Measurements from ENCODE around the gene CEP170.
"Not testable (repeated sequence)": the region's sequence is repeated elsewhere in the genome, so short reads cannot be mapped to it uniquely, and the experiment has no call there.

The CEP170 gene

DNA sequence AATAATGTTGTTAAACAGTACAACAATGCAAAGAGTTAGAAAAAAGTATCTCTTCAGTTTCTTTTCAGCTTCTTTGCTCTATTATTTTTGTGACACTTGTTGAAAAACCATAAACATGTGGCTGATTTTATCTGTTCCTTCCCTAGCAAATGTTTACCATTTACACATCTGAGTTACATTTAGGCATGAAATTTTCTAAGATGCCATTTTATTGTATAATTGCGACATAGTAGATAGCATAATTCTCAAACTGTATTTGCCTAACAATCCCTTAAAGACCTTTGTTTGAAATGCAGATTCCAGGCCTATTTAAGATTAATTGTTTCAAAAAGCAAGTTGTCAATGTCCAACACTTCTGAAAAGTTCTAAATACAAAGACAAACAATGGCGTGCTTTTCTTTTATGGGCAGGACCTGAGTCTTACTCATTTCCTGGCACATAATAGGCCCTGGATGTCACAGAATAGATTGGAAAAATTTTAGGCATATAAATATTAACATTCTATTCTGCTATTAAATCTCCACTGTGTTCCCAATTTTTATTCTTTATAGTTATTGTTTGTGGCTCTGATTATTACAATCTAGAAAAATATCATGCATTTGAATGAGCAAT, 81.2 kb downstream of the CEP170 start:
- not testable (repeated sequence) for DNase-seq

DNA sequence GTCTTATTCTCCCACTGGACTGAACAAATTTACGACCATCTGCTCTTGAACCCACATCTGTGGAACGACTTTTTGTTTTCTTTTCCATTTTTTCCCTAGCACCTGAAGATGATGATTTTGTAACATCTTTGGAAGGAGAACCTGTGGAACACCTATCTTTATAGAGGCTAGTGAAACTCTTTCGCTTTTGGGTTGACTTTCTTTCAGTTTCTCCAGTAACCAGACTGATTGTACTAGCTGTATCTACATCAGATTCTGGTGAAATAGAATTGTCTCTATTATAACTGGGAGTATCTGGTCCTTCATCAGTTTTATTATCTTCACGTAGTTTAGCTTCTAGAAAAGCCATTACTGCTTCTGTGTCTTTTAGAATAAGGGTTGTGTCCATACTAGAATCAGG, 90.2 kb downstream of the CEP170 start:
- not testable (repeated sequence) for DNase-seq

DNA sequence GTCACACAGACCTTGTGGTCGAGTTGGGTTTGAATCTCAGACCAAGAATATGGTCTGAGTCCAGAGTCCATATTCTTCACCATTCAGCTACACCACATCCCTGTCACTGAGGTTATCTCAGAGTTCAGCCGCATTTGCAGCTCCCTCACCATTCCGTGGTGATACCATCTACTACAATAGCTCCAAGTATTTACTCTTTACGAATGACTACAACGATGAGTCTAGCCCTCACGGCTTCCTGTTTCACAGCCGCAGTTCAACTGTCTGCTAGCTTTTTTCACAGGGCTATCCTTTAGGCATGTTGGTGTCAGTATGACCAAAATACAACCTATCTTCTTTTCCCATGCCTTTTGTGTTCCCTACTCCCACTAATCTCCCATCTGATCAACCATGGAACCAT, 104.2 kb downstream of the CEP170 start:
- DNase-seq, result not testable (repeated sequence)

DNA sequence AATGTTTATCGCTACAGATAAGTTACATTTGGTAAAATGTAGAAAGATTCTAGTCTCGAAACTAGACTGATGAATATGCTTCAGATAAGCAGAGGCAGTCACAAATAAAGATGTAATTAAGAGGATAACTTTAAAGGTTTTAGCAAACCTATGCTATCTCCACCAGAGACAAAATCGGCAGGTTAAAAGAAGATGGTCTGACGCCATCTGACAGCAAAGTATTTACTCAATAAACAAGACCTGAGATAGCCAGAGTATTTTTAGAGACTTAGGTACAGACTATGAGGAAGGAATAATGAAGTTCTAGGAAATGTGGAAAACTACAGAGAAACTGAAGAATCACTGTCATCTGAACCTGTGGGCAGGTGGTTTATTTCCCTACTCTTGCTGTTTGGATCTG, 106.0 kb downstream of the CEP170 start:
- not testable (repeated sequence) for DNase-seq

DNA sequence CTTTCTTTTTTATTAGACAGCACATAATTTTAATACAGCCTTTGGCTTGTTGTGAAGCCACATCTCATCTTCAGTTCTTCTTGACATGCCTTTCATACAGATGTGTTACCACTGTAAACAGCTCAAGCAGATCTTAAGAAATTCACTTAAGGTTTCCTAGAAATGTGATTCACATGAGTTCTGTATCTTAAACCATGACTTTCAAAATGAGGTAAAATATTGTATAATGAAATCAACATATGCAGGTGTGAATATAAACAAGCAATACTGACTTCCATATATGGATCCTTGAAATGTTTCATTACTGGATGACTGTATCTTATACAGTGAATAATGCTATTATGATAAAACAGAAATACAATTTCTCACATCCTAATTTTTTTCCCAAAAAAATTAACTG, 107.7 kb downstream of the CEP170 start:
- DNase-seq, result not testable (repeated sequence)

DNA sequence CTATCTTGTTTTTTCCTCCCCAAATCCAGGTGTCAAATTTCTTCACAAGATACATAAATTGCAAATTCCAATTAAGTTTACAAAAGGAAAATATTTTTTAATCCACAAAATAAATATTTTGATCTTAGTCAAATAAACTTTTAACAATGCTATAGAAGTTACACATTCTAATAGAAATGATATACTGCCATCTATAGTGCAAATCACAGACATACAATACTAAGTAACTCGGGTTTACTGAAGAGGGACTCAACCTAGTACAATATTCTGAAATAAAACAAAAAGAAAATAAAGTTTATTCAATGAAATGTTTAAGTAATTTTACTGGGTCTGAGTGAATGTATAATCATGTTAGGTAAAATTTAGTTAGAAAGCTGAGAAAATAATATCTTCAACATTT, 114.6 kb downstream of the CEP170 start:
- not testable (repeated sequence) for DNase-seq

DNA sequence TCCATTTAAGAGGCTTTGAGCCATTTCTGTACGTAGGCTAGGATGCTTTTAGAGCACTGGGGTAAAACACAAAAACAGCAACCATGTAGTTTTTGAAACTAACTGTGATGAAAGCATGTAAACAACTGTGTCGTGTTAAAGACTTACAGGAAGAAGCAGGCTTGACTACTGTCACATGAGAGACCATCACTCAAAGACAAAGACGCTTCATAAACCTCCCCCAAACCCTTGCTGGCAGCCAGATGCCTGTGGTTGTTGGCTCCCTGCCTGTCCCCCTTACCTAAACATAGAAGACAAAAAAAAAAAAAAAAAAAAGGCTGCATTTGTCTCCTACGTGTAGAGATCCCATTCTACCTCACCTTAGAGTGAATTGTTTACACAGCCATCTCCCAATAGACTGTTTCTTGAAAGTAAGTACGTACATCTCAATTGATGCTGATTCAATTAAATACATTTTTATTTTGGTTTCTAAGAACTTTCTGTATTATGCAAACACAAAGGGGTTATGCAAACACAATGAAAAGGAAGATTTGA, 132.1 kb downstream of the CEP170 start:
- not testable (repeated sequence) for DNase-seq

DNA sequence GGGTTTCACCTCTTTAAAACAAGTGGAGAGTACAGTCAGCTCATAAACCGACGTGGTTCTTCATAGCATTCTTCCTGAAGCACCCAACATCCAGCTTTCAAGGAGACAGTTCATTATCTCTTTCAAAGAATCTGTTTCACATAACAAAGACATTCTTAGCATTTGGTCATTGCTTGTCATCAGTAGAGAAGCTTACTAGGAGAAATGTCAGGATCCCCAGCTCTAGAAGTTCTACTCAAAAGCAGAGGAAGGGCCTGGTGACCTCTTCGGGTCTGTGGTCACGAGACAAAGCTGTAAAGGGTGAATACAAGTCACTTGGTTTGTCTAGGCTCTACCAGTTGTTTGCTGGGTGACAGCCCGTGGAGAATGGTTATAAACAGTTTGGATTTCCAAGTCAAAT, 133.1 kb downstream of the CEP170 start:
- not testable (repeated sequence) for DNase-seq

DNA sequence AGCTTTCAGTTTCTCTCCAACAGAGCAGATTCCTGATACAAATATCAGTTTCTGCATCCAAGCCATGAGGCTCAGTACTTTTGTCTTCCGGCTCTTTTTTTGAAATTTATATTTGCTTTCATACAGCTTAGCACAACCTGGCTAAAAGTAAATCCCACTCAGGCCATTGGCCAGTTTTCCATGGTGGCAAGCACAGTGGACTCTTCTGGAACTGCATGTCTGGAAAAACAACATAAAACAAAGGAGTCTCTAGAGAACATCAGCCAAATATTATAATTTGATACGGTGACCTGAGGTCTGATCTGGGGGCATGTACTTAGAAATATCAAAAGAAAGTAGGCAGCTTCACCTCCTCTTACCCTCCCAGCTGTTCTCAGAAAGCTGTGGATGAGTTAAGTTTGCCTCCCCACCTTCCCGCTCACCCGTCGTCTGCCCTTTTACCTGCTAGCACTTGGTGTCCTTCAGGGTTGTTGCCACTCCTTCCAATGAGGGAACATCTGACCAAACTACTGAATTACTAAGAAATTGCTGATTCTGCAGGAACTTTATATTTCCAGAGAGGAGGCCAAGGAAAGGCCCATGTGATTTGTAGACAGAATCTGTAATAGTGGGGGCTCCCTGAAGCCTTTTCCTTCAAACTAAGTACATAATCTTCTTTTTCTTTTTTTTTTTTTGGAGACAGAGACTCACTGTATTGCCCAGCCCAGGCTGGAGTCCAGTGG, 136.3 kb downstream of the CEP170 start:
- not testable (repeated sequence) for DNase-seq

DNA sequence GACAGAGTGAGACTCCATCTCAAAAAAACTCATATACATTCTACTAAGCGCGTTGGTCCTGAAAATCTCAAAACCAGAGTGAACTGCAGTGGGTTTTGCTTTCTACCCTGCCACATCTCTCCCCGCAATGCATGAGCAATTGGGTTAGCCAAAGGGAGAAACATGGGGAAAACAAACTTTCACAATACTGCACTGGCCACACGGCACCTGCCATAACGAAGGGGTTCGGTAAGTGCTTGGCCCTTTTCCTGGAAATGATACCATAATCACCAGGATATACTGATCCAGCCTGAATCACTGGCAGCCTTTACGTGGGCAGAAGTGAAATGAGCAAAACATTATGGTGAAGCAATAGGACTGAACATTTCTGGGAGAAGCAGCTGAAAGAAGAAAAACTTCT, 138.9 kb downstream of the CEP170 start:
- DNase-seq, result not testable (repeated sequence)

DNA sequence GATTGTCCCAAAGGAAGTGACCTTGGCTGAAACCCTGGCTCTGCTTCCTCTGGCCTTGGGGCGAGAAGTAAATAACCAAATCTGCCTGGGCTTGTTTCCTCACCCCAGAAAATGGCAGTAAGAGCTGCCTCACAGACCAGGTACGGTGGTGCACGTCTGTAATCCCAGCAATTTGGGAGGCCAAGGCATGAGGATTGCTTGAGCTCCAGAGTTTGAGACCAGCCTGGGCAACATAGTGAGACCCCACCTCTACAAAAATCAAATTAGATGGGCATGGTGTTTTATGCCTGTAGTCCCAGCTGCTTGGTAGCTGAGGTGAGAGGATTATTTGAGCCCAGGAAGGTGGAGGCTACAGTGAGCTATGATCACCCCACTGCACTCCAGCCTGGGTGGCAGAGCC, 140.3 kb downstream of the CEP170 start:
- DNase-seq, result not testable (repeated sequence)

DNA sequence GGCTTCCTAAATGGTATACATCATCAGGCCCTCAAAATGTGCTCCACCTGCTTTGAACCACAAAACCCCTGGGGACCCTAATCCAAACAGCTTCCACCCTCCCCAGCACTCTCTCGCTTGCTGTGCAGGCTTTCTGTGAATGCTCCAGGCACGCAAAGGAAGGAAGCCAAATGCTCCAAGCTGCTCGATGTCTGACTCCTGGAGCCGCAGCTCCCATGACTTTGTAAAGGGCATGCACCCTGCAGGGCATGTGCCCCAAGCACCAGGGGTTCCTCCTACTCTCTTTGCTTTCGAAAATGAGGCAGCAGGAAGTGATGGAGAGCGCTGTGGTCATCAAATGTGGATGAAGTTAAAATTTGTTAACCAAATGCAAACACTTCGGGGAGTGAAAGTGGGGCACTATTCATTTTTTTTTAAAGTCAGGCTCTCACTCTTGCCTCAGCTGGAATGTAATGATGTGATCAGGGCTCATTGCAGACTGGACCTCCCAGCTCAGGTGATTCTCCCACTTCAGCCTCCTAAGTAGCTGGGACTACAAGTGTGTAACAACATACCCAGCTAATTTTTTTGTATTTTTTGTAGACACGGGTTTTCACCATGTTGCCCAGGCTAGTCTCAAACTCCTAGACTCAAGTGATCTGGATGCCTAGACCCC, 140.9 kb downstream of the CEP170 start:
- DNase-seq, result not testable (repeated sequence)

DNA sequence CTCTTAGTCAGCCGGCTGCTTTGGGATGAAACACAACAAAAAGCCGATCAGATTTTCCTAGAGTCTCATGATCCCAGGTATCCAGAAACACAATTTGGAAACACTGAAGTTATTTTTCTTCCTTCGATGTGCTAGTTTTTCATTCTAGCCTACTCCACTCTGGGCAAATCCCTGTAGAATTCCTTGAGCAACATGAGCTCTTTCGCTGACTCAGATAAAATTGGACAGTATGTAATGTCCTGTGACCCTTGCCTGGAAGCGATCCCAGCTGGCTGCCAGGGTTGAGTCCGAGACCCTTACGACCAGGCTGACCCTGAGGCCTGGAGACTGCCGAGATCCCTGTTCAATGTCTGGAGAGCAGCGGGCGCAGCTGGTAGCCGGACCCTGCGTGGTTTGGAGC, 147.9 kb downstream of the CEP170 start:
- DNase-seq, result not testable (repeated sequence)

DNA sequence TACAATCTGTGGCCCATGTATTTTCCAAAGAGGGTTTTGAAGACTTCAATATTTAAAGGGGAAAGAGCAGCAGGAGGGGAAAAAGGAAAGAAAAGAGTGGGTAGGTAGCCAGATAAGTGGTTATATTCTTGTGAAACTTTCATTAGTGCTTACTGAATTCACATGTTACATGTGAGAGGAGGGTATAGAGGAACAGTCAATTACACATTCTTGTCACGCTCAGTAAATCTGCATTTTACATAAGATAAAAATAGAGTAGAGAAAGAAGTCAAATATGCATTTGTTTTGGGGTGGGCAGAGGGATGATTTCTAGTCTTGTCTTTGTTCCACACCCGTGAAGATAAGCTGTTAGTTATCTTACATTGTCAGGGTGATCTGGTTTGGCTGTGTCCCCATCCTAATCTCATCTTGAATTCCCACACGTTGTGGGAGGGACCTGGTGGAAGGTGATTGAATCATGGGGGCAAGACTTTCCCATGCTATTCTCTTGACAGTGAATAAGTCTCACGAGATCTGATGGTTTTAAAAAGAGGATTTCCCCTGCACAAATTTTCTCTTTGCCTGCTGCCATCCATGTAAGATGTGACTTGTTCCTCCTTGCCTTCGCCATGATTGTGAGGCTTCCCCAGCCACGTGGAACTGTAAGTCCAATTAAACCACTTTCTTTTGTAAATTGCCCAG, 149.3 kb downstream of the CEP170 start:
- DNase-seq, result not testable (repeated sequence)

DNA sequence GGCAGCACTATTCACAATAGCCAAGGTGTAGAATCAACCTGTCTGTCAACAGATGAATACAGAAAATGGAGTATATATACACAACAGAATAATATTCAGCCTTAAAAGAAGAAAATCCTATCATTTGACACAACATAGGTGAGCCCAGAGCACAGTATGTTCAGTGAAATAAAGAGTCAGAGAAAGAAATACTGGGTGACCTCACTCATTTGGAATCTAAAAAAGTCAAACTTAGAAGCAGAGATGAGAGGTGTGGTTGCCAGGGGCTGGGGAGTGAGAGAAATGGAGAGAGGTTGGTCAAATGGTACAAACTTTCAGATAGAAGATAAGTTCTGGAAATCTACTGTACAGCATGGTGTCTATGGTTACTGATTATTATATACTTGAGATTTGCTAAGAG, 150.0 kb downstream of the CEP170 start:
- DNase-seq, result not testable (repeated sequence)

DNA sequence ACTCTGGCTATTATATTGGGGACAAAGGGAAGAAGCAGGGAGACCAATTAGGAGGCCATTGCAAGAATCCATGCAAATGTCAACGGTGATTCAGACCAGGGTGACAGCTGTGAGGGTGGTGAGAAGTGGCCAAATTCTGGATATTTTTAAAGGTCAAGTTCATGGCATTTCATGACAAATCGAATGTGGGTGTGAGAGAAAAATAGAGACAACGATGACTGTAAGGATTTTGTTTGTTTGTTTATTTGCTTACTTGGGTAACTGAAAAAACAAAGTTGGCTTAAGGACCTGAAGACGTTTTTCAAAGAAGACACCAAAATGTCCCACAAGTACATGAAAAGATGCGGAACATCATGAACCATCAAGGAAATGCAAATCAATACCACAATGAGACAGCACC, 150.6 kb downstream of the CEP170 start:
- DNase-seq, result not testable (repeated sequence)

DNA sequence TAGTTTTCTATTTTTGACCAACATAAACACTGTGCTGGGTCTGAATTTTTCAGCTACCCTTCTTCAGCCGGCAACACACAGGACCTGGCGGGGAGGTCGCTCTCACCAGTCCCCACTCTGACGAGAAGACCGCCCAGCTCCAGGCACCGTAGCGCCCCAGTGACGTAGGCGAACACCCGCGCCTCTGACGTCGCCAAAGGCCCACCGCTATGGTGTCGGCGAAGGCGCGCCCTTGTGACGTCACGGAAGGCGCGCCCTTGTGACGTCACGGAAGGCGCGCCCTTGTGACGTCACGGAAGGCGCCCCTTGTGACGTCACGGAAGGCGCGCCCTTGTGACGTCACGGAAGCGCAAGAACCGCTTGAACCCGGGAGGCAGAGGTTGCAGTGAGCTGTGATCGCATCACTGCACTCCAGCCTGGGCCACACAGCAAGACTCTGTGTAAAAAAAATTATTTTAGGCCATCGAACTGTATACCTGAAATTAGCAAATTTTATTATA, 153.5 kb downstream of the CEP170 start:
- peak; percentile 75 for DNase-seq

DNA sequence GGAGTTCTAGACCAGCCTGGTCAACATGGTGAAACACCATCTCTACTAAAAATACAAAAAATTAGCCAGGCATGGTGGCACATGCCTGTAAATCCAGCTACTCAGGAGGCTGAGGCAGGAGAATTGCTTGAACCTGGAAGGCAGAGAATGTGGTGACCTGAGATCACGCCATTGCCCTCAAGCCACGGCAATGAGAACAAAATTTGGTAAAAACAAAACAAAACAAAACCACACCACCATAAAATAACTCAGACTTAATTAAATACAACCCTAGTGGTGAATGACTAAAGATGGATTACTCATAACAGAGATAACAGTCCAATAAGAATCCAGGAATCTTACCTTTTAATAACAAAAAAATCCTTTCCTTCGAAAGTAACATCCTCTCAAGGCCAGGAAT, 167.7 kb downstream of the CEP170 start:
- DNase-seq, result not testable (repeated sequence)

Data from right kidney (tissue), 1 donor.